Activated naive CD4-positive, alpha-beta T cell treated with anti-CD3 and anti-CD28 coated beads, Interleukin-2, amount 50 U/mL, for 72 hours (primary cell): Measurements from ENCODE around the gene PHF3. TPM values are rescaled to one million over a fixed set of nuclear protein-coding genes. Genes with fewer than 3 reads are reported as not detected.

Experiments used
- ATAC-seq, 2 donors: fragments of 150-1000 bp; cut with Tn5 transposase; 2 replicates each; pipeline ENCODE4 v1.10.0; 2021; ENCODE audit warnings: mild to moderate bottlenecking in 2 of 2, moderate library complexity in 2 of 2
- DNase-seq, 2 donors: peaks; one replicate each; pipeline ENCODE4 v3.0.0; 2021 to 2022; ENCODE audit warnings: low spot score in 2 of 2
- H3K27ac Mint-ChIP-seq, 2 donors: one replicate each; pipeline ENCODE4 v1.8.0; 2022; ENCODE audit warnings: mild to moderate bottlenecking in 2 of 2, mixed read lengths in 2 of 2
- H3K36me3 Mint-ChIP-seq, 2 donors: one replicate each; pipeline ENCODE4 v1.8.0; 2022; ENCODE audit warnings: mixed read lengths in 2 of 2
- H3K9me3 Mint-ChIP-seq, 2 donors: one replicate each; pipeline ENCODE4 v1.8.0; 2022; ENCODE audit warnings: mixed read lengths in 2 of 2
- total RNA-seq, 2 donors: library from RNA; stranded (reverse); gene quantifications; one replicate each; pipeline ENCODE4 v1.2.3, GENCODE V29; 2022

PHF3 gene
- total RNA-seq, 2 donors from 2014 or later = 55.2 to 61.6 TPM

GRCh38 chr6:63675138-63675537 lies 39.5 kb downstream of the PHF3 start:
- Mint-ChIP-seq H3K36me3 (peaks cover 0 to 19% of the 10 kb centered on the region in 2 donors), H3K9me3 (no peaks in the 10 kb centered on the region), H3K27ac (no peak overlapping the region)
- DNase-seq = no peak
- ATAC-seq = no peak

GRCh38 chr6:63676412-63677114 lies 41.0 kb downstream of the PHF3 start:
- Mint-ChIP-seq H3K36me3 (peaks cover 9 to 23% of the 10 kb centered on the region in 2 donors), H3K9me3 (no peaks in the 10 kb centered on the region), H3K27ac (no peak overlapping the region)
- ATAC-seq (no peak), DNase-seq (no peak)

GRCh38 chr6:63677282-63677681 lies 41.7 kb downstream of the PHF3 start:
- no peak for DNase-seq
- Mint-ChIP-seq H3K9me3 (no peaks in the 10 kb centered on the region), H3K36me3 (peaks cover 9 to 30% of the 10 kb centered on the region in 2 donors), H3K27ac (no peak overlapping the region)
- ATAC-seq = no peak

- no peak for DNase-seq
- Mint-ChIP-seq H3K36me3 (peaks cover 23 to 61% of the 10 kb centered on the region in 2 donors), H3K27ac (no peak overlapping the region), H3K9me3 (no peaks in the 10 kb centered on the region)
- ATAC-seq = no peak
Observed at GRCh38 chr6:63683071-63683603, 47.5 kb downstream of the PHF3 start.

- ATAC-seq (no peak), DNase-seq (no peak)
- Mint-ChIP-seq H3K27ac (peak overlapping the region in 1 of 2 donors; percentile 75), H3K36me3 (peaks cover 22 to 53% of the 10 kb centered on the region in 2 donors), H3K9me3 (no peaks in the 10 kb centered on the region)
Observed at GRCh38 chr6:63685446-63686379, 50.1 kb downstream of the PHF3 start.

GRCh38 chr6:63689421-63689820 lies 53.8 kb downstream of the PHF3 start:
- ATAC-seq (no peak), DNase-seq (no peak)
- no peaks in the 10 kb centered on the region for H3K9me3 Mint-ChIP-seq
- H3K27ac Mint-ChIP-seq = no peak overlapping the region
- H3K36me3 Mint-ChIP-seq = peaks cover 8 to 32% of the 10 kb centered on the region in 2 donors

GRCh38 chr6:63690221-63690620 lies 54.6 kb downstream of the PHF3 start:
- Mint-ChIP-seq H3K36me3 (peaks cover 9 to 32% of the 10 kb centered on the region in 2 donors), H3K27ac (no peak overlapping the region), H3K9me3 (no peaks in the 10 kb centered on the region)
- ATAC-seq (no peak), DNase-seq (no peak)

GRCh38 chr6:63705707-63706106 lies 70.1 kb downstream of the PHF3 start:
- peaks cover 10 to 23% of the 10 kb centered on the region in 2 donors for H3K36me3 Mint-ChIP-seq
- peak overlapping the region; percentile 30 to 60 for H3K27ac Mint-ChIP-seq

GRCh38 chr6:63706630-63707029 lies 71.0 kb downstream of the PHF3 start:
- Mint-ChIP-seq H3K36me3 (peaks cover 14 to 32% of the 10 kb centered on the region in 2 donors), H3K9me3 (no peaks in the 10 kb centered on the region), H3K27ac (no peak overlapping the region)
- ATAC-seq = no peak
- DNase-seq = no peak

More at GRCh38 chr6:63705707-63706106, 70.1 kb downstream of the PHF3 start:
- no peaks in the 10 kb centered on the region for H3K9me3 Mint-ChIP-seq
- DNase-seq (no peak), ATAC-seq (peak; percentile 44 to 75)

- Mint-ChIP-seq H3K9me3 (no peaks in the 10 kb centered on the region), H3K36me3 (peaks cover 20 to 49% of the 10 kb centered on the region in 2 donors), H3K27ac (no peak overlapping the region)
- no peak for DNase-seq
- no peak for ATAC-seq
Observed at GRCh38 chr6:63708631-63709030, 73.0 kb downstream of the PHF3 start.

GRCh38 chr6:63709148-63709547 lies 73.5 kb downstream of the PHF3 start:
- ATAC-seq = no peak
- DNase-seq = no peak
- no peak overlapping the region for H3K27ac Mint-ChIP-seq
- H3K9me3 Mint-ChIP-seq = no peaks in the 10 kb centered on the region
- peaks cover 20 to 49% of the 10 kb centered on the region in 2 donors for H3K36me3 Mint-ChIP-seq

- Mint-ChIP-seq H3K27ac (peak overlapping the region in 1 of 2 donors; percentile 10), H3K9me3 (no peaks in the 10 kb centered on the region), H3K36me3 (peaks cover 16 to 37% of the 10 kb centered on the region in 2 donors)
- DNase-seq (no peak), ATAC-seq (no peak)
Observed at GRCh38 chr6:63713332-63713731, 77.7 kb downstream of the PHF3 start.

- ATAC-seq (no peak), DNase-seq (no peak)
- H3K27ac Mint-ChIP-seq = peak overlapping the region in 1 of 2 donors; percentile 44
- peaks cover 16 to 37% of the 10 kb centered on the region in 2 donors for H3K36me3 Mint-ChIP-seq
- H3K9me3 Mint-ChIP-seq = no peaks in the 10 kb centered on the region
Observed at GRCh38 chr6:63714091-63714490, 78.5 kb downstream of the PHF3 start.

- Mint-ChIP-seq H3K36me3 (peaks cover 15 to 22% of the 10 kb centered on the region in 2 donors), H3K9me3 (no peaks in the 10 kb centered on the region), H3K27ac (no peak overlapping the region)
- ATAC-seq (peak; percentile 36 to 46), DNase-seq (no peak)
Observed at GRCh38 chr6:63716169-63716568, 80.6 kb downstream of the PHF3 start.

GRCh38 chr6:63721181-63721580 lies 85.6 kb downstream of the PHF3 start:
- Mint-ChIP-seq H3K36me3 (no peaks in the 10 kb centered on the region), H3K27ac (no peak overlapping the region), H3K9me3 (no peaks in the 10 kb centered on the region)
- ATAC-seq (no peak), DNase-seq (no peak)

- no peaks in the 10 kb centered on the region for H3K9me3 Mint-ChIP-seq
- no peak for ATAC-seq
- no peak overlapping the region for H3K27ac Mint-ChIP-seq
- H3K36me3 Mint-ChIP-seq = no peaks in the 10 kb centered on the region
- no peak for DNase-seq
Observed at GRCh38 chr6:63724721-63725120, 89.1 kb downstream of the PHF3 start.

GRCh38 chr6:63730311-63730710 lies 94.7 kb downstream of the PHF3 start:
- Mint-ChIP-seq H3K36me3 (no peaks in the 10 kb centered on the region), H3K27ac (no peak overlapping the region), H3K9me3 (peaks cover 0 to under 1% of the 10 kb centered on the region in 2 donors)
- ATAC-seq (no peak), DNase-seq (no peak)
